Gastrocnemius medialis (tissue), 4 donors: ENCODE measurements around the gene CIB4.

Experiments
- CTCF ChIP-seq, 5 experiments: fragments of 450-650 bp in 3 of 5; fragments of 200-600 bp in 2 of 5; sonication (generic) in 2 of 5; IDR thresholded peaks in 4 of 5; conservative IDR thresholded peaks in 1 of 5; 1 replicate in 4 of 5; 2 replicates in 1 of 5; pipeline ENCODE4 v1.5.1; 2016 to 2019; ENCODE audit warnings: antibody characterized with exemption in 5 of 5, mild to moderate bottlenecking in 3 of 5, moderate library complexity in 3 of 5
- POLR2A ChIP-seq, 2 donors: fragments of 450-650 bp; IDR thresholded peaks; one replicate each; pipeline ENCODE4 v1.6.1; 2017; ENCODE audit warnings: antibody characterized with exemption in 2 of 2, mild to moderate bottlenecking in 2 of 2, moderate library complexity in 2 of 2

- TF ChIP-seq CTCF (IDR thresholded peaks at IDR 0.05 in 4 of 5, conservative IDR thresholded peaks at IDR 0.05 in 1 of 5) (no peak), POLR2A (IDR thresholded peaks at IDR 0.05) (no peak)
Measured at GRCh38 chr2:26652361-26653041, 11.3 kb upstream of the CIB4 start.
